Inferior parietal cortex (tissue), 1 donor: ENCODE data around the gene NTSR2.

Source experiments
- DNase-seq: peaks from one replicate; pipeline ENCODE4 v3.0.0-alpha.2; 2016; ENCODE audit errors: extremely low spot score

The NTSR2 gene

DNA sequence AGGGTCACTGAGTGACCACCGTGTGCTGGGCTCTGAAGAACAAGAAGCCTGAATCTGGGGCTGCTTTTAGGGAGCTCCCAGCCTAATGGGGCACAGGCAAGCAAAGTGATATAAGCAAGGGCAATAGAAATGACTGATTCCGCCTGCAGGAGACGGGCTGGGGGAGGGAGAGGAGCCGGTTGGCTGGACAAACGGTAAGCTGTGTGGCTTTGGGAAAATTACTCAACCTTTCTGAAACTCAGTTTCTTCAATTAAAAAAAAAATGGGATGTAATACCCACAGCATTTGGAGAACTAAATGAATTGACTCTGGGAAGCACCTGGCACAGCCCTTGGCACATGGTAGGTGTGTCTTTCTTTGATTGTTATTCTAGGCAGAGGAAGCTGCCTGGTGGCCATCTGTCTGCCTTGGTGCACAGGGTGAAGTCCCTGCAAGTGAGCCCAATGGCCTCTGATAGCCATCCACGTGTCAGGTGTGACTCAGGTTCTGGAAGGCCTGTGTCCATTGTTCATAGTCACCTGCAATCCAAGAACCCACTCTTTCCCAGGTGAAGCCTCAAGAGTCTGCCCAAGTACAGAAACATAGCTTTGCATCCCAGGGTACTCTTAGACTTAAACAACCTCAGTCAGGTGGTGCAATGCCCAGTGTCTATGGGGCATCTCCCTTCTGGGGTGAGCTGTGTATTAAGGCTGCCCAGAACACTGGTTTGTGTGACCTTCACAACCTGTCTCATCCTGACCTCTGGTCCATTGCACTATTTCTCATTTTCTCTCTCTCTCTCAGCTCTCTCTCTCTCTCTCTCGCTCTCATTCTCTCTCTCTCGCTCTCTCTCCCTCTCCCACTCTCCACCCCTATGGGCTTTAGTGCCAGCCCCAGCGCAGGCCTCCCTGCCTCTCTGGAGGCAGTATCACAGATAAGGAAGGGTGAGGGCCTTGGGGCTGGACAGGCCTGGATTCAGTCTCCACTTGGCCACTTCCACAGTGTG, 30.0 kb upstream of the NTSR2 start:
- no peak for DNase-seq

DNA sequence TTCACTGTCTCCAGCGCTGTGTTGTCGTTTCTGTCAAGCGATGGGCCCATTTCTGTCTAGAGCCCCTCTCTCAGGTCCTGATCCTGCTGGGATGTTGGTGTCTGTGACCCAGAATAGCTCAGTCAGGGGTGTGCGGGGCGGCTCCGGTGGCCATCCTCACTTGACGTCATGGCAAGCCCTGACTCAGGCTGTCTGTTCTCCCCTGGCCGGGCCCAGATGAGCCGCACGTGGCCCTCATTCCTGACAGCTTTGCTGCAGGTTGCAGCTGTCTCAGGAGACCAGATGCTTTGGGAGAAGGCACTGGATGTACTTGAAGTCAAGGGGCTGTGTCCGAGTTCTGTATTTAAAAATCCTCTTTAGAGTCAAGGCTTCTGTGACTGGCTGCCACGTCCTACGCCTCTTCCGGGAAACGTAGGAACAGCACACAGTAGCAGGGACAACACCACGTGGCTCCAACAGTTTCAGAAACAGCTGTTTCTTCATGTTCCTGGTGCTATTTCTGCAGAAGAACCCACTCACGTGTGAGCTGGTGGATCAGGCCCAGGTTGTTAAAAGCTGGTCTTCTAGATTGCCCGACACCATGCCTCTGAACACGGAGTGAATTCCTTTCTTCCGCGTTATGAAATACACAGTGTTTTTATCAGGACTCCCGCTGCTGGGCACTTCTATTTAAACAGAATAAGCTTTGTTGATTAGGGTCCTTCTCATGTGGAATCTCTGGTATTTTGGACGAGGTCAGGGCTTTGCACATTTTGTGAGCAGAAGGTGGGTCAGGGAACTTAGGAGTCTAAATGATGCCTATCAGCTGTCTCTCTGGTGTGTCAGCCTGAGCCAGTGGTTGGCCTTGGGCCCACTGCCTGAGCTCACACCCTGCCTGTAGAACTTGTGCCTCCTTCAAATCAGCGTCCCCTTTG, 28.3 kb upstream of the NTSR2 start:
- peak; percentile 43 for DNase-seq

DNA sequence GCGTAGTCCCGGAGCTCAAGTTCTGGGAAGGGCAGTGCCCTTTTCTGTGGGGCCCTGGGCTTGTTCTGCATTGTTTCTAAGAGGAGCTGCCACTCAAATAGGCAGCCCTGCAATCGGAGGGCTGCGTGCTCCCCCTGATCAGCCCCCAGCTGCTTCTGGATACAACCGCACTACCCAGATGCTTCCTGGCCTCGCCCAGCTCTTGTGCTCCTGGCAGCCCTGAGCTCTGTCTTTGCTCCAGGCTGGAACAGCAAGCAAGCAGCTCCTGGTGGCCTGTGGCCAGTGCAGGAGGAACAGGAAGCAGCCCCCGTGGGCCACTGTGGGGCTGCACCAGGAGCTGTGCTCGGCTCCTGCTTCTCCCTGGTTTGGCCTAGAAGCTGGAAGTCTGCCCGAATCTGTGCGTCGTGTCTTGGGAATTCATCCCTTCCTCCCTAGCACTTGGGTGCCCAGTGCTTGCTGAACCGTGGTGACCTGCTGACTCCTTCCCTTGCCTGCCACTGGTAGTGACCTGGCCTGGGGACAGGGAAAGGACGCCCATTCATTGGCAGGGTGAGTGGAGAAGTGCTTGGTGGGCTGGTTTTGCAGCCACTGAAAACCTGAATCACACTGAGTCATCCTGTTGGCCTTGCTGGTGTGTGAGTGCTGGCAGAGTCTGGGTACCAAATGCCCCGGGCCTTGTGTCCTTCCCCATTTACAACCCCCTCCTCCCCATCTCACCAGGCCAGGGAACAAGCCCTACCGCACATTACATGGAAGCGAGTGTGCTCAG, 27.3 kb upstream of the NTSR2 start:
- no peak for DNase-seq

DNA sequence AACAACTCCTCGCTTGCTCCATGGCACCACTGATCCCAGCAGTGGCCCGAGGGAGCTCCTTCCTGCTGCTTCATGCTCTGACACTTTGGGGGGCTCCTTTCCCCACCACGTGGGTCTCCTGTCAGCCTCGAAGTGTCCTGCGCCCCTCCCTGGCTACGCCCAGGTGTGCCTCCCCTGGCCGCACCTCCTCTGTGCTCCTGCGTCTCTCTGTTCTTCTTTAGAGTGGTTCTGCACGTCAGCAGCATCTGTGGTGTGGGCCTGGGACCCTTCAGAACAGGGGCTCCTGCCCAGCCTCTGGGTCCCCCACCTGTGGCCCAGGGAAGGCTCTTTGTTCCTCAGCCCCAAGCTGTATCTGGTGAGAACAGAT, 26.7 kb upstream of the NTSR2 start:
- DNase-seq = no peak

DNA sequence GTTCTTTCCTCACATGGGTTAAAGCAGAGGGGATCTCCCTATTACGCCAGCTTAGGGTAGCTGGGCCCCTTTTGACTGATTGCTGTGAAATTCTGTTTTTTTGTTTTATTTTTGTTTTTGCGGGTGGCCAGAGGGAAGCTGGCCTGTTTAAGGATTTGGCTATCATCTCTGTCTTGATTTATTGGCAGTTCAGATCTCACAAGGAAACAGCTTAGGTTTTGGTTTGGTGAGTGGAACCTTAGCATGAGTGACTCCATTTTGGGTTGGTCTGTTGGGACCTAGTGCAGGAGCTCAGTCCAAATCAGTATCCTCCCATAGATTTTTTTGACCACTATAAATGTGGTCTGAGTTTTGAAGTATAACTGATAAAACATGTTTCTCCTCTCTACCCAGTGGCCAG, 25.6 kb upstream of the NTSR2 start:
- DNase-seq = no peak

DNA sequence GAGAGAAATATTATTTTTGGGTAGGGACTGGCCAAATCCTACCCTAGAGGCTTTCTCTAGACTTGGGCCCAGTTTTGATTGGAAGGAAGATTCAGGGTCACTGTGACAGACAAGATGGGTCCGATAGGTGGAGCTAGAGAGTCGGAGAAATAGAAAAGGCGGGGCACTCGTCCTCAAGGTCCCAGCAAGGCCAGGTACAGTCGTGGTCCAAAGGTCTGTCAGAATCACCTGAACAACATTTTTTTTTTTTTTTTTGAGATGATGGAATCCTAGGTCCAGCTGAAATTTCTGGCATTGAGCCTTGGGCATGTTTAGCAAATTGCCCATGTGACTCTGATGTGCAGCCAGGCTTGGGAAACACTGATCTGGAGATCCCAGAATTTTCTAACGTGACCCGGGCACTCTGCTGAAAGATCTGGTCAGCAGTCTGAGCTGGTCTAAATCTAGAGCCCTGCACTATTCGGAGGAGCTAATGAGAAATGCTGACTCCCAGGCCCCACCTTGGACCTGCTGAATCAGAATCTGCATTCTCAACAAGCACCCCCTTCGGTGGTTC, 23.0 kb upstream of the NTSR2 start:
- DNase-seq = peak; percentile 89

DNA sequence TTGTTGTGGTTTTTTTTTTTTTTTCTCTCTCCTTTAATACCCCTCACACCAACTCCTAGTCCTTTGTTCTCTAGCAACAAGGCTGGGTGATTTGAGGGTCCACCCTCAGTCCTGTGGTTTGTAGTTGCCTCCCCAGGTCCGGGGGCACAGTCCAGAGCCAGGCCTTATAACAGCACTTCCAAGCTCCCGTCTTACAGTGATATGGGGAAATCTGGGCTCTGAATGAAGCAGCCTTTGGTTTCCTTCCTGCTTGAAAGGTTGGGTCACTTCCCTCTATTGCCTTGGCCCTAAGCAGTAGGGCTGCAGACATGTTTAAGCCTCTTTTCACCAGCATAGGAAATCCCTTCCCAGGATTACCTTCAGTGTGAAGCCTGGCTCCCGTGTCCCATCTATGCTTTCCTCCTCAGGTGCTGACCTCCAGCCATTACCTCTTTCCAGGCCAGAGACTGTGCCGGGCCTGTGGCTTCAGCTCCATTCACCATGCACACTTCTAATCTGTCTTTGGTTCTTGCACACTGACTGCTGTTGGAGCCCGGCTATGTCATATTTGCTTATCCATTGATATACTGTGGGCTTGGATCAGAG, 21.2 kb upstream of the NTSR2 start:
- no peak for DNase-seq

DNA sequence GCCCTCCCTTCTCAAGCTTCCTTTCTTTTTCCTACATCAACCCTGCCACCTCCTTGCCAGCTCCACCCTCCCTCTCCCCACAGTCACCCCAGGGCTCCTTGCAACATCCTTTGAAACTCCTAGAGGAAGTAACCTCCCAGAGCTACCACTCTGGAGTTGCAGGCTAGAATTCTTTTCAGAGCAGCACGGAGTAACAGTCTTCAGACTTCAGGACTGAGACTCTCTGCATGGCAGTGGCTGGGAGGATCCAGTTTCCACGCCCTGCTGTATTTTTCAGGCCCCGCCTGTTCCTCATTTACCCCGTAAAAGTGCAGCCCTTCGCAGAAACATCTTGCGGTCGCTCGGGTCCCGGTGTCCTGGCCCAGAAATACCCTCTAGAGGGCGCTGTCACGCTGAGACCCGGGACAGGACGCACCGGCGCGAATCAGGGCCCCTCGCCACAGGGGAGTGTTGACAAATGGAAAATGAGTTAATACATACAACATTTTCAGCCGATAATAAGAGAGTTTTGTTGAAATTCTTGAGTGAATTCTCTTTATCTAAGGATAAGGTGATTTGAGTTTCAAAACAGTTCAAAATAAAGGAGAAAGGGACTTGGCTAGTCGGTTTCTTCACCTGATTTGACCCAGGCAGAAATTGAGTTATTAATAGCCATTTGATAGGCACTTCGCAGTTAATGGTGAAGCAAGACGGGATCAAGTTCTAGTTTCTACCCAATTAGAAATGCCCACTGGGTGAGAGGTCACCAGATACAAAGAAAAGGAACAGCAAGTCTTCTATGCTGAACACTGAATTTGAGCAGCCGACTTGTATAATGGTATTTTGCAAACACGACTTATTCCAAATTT, 18.5 kb upstream of the NTSR2 start:
- DNase-seq = peak; percentile 83

DNA sequence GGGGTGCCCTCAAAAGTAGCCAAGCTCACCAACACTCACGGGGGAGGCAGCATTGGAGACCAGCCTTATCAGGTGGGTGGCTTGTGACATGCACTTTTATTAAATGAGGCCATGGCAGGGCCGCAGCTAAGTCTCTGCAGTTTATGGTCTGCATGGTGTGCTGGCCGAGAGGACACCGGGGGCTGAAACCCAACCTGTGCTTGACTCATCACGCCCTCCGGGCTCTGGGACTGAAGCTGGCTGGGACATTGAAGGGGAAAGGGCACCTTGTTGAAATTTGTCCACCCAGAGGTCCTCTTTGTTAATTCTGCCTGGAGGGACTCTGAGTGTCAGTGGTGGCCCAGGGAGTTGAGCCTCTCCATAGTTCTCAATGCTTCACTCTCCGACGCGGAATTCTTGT, 17.7 kb upstream of the NTSR2 start:
- DNase-seq = no peak

DNA sequence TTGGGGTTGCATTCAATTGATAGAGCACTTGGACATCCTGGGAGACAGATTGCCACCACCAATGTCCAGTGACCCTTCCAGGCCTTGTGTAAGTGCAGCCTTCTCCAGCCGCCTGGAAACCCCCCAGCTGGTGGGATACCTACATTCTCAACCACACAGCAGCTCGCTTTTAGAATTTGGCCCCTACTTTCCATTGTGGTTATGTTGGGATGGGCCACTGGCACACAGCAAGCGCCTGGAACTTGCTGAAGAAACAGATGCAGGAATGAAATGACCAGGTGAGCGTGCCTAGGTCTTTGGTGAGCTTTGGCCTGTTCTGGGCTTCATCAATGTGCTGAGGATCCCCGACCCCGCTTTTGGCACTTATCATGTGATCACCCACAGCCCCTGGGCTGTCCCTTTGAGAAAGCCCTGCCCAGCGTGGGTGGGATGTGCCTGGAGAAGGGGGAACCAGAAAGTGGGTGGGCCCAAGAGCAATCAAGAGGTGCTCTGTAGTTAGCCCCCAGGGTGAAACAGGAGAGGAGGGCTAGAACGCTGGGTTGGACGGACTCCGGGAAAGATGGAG, 16.0 kb upstream of the NTSR2 start:
- DNase-seq = no peak

DNA sequence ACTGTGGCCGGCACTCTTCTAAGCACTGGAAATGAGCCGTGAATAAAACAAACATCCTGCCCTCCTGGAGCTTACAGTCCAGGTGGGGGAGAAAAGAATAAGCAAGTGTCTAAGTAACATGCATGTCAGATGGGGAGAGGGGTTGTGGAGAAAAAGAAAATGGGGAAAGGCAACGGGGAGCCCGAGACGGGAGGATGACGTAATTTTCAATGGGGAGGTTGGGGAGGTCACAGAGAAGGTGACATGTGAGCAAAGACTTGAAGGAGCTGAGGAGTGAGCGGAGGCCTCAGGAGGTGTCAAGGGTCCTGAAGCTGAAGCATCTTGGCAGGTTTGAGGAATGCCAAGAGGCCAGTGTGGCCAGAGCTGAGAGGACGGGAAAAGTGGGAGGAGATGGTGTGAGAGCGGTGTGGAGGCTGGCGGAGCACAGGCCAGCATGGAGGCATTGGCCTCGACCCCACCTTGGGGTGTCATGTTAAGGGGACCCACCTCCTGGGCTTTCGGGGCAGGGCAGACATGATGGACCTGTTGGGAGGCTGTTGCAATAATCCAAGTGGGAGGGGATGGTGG, 15.0 kb upstream of the NTSR2 start:
- no peak for DNase-seq

DNA sequence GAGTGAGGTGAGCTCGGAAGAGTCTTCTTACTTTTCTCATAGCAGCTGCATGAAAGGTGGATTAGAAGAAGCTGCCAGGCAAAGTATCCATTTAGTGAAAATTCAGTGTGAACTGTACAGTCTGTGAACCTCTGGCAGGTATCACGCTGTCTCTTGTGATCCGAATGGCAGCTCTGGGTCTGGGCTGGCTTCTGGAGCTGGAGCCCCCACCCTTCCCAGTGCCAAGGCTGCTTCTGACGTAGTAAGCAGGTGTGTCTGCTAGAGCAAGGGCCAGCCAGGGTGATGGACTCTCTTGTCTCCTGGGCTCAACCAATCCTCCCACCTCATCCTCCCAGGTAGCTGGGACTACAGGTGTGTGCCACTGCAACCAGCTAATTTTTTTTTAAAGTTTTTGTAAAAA, 14.0 kb upstream of the NTSR2 start:
- no peak for DNase-seq

DNA sequence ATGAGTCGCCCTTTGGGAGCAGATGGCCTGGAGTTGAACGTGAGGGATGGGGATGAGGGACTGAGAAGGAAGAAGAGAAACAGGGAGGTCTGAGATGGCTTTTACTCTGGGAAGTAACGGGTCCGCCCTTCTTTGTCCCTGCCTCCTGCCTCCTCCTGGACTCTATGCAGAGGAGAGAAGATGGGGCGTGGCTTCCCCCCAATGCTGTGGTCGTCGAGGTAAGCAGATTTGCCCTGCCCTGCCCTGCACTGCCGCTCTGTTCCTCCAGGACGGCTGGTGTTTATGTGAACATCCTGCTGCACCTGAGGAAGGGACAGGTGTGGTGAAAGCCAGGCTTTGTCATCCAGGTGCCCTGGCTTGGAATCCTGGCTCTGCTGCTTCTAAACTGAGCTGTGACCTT, 13.5 kb upstream of the NTSR2 start:
- no peak for DNase-seq

DNA sequence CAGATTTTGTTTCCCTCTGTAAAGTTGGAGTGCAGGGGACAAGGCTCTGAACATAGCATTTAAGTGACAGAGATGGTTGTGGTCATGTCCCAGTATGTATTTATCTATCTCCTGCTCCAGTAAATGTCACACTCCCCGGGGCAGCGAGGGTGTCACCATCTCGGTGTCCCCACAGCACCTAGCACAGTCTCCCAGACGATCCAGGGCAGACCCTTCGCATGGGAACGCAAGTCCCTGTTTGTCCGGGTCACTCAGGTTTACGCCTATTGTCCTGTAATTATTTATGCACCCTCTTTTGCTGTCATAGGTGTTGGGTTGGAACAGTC, 12.6 kb upstream of the NTSR2 start:
- DNase-seq = no peak

DNA sequence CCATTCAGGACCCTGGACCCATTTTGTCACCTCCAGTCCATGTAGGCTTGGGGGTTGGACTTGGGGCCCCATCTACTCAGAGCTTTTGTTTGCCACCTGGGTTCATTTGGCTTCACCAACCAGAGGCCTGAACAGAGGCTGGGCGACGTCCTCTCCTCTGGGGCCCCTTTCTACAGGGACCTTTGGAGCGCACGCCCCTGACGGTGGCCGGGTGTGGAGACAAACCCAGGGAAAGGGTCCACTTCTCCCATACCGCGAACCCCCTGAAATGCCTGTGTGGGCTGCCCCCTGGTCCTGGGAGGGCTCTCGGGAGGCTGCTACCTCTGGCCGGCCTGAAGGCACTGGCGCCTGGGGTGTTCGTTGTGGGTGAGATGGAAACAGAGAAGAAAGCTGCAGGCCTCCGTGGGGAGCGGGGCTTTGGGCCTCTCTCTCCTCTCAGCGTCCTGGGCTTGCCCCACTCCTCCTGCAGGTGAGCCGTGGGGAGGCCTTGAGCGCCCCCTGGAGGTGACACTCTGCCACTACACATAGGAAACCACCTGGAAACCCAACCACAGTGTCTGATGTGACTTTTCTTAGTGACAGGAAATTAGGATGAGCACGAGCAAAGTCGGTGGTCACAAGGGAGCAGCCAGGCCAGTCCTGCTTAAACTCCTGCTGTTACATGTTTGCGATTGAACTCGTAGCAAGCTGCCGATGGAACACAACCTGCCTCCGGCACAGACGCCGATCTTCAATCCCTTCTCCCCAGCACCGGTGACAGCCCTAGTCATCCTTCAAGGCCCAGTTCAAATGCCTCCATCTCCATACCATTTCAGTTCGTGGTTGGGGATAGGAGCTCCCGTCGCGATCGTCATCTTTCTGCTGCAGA, 12.0 kb upstream of the NTSR2 start:
- DNase-seq = no peak

DNA sequence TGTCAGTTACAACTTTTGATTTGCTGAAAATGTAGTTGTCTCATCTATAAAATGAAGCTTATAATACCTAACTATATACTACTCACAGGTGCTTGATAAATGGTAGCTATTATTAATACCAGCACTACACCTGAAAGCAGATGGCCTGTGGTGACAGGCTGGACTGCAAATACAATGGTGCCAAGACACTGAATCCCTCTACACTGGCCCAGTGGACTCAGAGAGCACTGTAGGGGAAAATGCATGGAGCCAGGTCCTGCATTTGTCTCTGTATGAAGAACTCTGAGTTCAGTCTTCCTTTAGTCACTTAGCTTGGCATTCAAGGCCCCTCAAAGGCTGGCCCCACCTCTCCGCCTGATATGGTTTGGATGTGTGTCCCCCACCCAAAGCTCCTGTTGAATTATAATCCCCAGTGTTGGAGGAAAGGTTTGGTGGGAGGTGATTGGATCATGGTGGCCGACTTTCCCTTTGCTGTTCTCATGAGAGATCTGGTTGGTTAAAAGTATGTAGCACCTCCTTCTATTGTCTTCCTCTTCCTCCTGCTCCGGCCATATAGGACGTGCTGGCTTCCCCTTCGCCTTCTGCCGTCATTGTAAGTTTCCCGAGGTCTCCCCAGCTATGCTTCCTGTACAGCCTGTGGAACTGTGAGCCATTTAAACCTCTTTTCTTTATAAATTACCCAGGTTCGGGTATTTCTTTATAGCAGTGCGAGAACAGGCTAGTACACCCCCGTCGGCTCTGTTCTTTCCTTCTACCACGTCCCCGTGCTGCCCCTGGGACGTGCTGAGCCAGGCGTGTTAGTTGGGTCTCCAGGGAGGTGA, 11.1 kb upstream of the NTSR2 start:
- DNase-seq = no peak

DNA sequence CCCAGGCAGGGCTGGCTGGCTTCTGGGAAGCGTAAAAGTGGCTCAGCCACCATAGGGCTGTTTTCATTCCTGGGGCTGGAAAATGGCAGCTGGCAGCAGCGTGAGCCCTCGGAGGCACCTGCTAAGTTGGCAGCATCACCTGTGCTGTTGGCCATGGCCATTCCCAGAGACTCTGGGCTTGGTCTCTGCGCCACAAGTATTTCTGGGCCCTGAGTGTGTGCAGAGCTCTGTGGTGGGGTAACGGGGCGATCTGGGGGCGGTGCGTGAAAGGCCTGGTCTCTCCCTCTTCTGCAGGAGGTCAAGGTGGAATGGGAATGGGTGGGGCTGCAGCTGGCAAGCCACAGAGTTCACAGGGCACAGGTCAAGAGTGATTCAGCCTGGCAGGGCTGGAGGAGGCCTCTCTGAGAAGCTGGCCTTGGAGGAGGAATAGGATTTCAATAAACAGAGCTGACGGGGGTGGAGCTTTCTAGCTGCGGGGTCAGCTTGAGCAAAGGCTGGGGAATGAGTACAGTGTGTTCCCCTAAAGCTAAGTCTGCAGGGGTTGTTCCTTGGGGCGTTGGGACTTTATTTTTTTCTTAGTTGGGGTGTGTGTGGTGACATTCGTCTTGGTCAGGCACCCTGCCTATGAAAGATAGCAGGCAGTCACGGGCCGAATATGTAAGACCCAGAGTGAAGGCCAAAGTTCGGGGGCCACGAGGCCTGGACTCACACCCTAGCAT, 10.3 kb upstream of the NTSR2 start:
- DNase-seq = no peak
